Measurements from ENCODE around the gene METTL4.

The METTL4 gene

GRCh38 chr18:2537296-2537695 is 34.0 kb downstream of the METTL4 start:
- no peak overlapping the region for H3K4me3 ChIP-seq (ENCODE audit: low read length)
- DNase-seq (ENCODE audit: low read depth) = no peak
- TF ChIP-seq, protein P1, sequence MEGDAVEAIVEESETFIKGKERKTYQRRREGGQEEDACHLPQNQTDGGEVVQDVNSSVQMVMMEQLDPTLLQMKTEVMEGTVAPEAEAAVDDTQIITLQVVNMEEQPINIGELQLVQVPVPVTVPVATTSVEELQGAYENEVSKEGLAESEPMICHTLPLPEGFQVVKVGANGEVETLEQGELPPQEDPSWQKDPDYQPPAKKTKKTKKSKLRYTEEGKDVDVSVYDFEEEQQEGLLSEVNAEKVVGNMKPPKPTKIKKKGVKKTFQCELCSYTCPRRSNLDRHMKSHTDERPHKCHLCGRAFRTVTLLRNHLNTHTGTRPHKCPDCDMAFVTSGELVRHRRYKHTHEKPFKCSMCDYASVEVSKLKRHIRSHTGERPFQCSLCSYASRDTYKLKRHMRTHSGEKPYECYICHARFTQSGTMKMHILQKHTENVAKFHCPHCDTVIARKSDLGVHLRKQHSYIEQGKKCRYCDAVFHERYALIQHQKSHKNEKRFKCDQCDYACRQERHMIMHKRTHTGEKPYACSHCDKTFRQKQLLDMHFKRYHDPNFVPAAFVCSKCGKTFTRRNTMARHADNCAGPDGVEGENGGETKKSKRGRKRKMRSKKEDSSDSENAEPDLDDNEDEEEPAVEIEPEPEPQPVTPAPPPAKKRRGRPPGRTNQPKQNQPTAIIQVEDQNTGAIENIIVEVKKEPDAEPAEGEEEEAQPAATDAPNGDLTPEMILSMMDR (IDR thresholded peaks at IDR 0.05; ENCODE audit: insufficient read depth, low read depth, low read length, missing control alignments) = no peak

- peak; percentile 69 for DNase-seq (ENCODE audit: low read depth)
- H3K4me3 ChIP-seq (ENCODE audit: low read length) = no peak overlapping the region
- TF ChIP-seq, protein P1 (IDR thresholded peaks at IDR 0.05; ENCODE audit: insufficient read depth, low read depth, low read length, missing control alignments) = no peak
Observed at GRCh38 chr18:2536493-2536892, 34.8 kb downstream of the METTL4 start.

- no peak overlapping the region for H3K4me3 ChIP-seq (ENCODE audit: low read length)
- TF ChIP-seq, protein P1 (IDR thresholded peaks at IDR 0.05; ENCODE audit: insufficient read depth, low read depth, low read length, missing control alignments) = no peak
- DNase-seq (ENCODE audit: low read depth) = no peak
Observed at GRCh38 chr18:2536063-2536462, 35.2 kb downstream of the METTL4 start.

GRCh38 chr18:2535419-2535910 is 35.8 kb downstream of the METTL4 start:
- H3K4me3 ChIP-seq (ENCODE audit: low read length) = no peak overlapping the region
- no peak for DNase-seq (ENCODE audit: low read depth)
- TF ChIP-seq, protein P1 (IDR thresholded peaks at IDR 0.05; ENCODE audit: insufficient read depth, low read depth, low read length, missing control alignments) = no peak

GRCh38 chr18:2534906-2535305 is 36.4 kb downstream of the METTL4 start:
- TF ChIP-seq, protein P1 (IDR thresholded peaks at IDR 0.05; ENCODE audit: insufficient read depth, low read depth, low read length, missing control alignments) = no peak
- no peak for DNase-seq (ENCODE audit: low read depth)
- no peak overlapping the region for H3K4me3 ChIP-seq (ENCODE audit: low read length)

- H3K4me3 ChIP-seq (ENCODE audit: low read length) = no peak overlapping the region
- TF ChIP-seq, protein P1 (IDR thresholded peaks at IDR 0.05; ENCODE audit: insufficient read depth, low read depth, low read length, missing control alignments) = no peak
- DNase-seq (ENCODE audit: low read depth) = no peak
Observed at GRCh38 chr18:2532797-2533196, 38.5 kb downstream of the METTL4 start.

DNA sequence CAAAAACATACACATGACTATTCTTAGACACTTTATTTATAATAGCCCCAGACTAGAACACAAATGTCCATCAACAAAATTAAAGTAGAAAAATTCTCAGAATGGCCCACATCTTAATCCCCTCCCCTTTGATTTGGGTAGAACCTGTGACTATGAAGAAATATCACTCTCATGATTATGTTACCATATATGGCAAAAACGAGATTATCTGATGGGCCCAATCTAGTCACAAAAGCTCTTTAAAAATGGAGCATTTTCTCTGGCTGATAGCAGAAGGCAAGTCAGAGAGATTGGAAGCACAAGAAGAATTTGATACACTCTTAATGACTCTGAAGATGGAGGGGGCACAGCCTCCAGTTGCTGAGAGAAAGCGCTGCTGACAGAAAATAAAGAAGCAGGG is 39.6 kb downstream of the METTL4 start:
- DNase-seq (ENCODE audit: low read depth) = no peak
- H3K4me3 ChIP-seq (ENCODE audit: low read length) = no peak overlapping the region
- TF ChIP-seq, protein P1 (IDR thresholded peaks at IDR 0.05; ENCODE audit: insufficient read depth, low read depth, low read length, missing control alignments) = no peak
